Adipocyte (in vitro differentiated cells): ENCODE results near the gene CAMK2B.
A peak's percentile ranks its signal among the peaks of the same experiment; 100 is the strongest.

ENCODE experiments used
- DNase-seq: peaks from one replicate; pipeline ENCODE4 v3.0.0-alpha.2; 2015; ENCODE audit warnings: low read depth
- H3K27me3 ChIP-seq: replicated peaks from 2 replicates; pipeline ENCODE4 v1.7.0; 2013; ENCODE audit warnings: mild to moderate bottlenecking, low read length, moderate library complexity; ENCODE audit not compliant: control insufficient read depth, insufficient read depth
- H3K36me3 ChIP-seq: 2 replicates; pipeline ENCODE4 v1.7.0; 2013; ENCODE audit warnings: low read length, mild to moderate bottlenecking, moderate library complexity; ENCODE audit not compliant: control insufficient read depth, insufficient read depth, severe bottlenecking
- H3K4me1 ChIP-seq: 2 replicates; pipeline ENCODE4 v1.7.0; 2013; ENCODE audit warnings: mild to moderate bottlenecking, low read length, moderate library complexity; ENCODE audit not compliant: control insufficient read depth, insufficient read depth
- H3K4me3 ChIP-seq: 2 replicates; pipeline ENCODE4 v1.7.0; 2013; ENCODE audit warnings: mild to moderate bottlenecking, low read length, moderate library complexity
- H3K9ac ChIP-seq: 2 replicates; pipeline ENCODE4 v1.7.0; 2013; ENCODE audit warnings: mild to moderate bottlenecking, low read length, moderate library complexity
- H3K9me3 ChIP-seq: 2 replicates; pipeline ENCODE4 v1.7.0; 2013; ENCODE audit warnings: mild to moderate bottlenecking, low read length, moderate library complexity; ENCODE audit not compliant: control insufficient read depth

The CAMK2B gene

GRCh38 chr7:44320794-44321371 is 4.5 kb downstream of the CAMK2B start:
- no peak for DNase-seq
- no peak overlapping the region for H3K4me3 ChIP-seq
- H3K36me3 ChIP-seq: no peaks in the 10 kb centered on the region
- peaks cover 3% of the 10 kb centered on the region for H3K27me3 ChIP-seq
- no peaks in the 10 kb centered on the region for H3K9me3 ChIP-seq
- peaks cover 3% of the 10 kb centered on the region for H3K4me1 ChIP-seq
- no peak overlapping the region for H3K9ac ChIP-seq

GRCh38 chr7:44320141-44320540 is 5.3 kb downstream of the CAMK2B start:
- Histone ChIP-seq H3K27me3 (peaks cover 3% of the 10 kb centered on the region), H3K9ac (no peak overlapping the region), H3K36me3 (no peaks in the 10 kb centered on the region), H3K9me3 (peaks cover 3% of the 10 kb centered on the region), H3K4me3 (no peak overlapping the region), H3K4me1 (peaks cover 3% of the 10 kb centered on the region)
- no peak for DNase-seq

DNA sequence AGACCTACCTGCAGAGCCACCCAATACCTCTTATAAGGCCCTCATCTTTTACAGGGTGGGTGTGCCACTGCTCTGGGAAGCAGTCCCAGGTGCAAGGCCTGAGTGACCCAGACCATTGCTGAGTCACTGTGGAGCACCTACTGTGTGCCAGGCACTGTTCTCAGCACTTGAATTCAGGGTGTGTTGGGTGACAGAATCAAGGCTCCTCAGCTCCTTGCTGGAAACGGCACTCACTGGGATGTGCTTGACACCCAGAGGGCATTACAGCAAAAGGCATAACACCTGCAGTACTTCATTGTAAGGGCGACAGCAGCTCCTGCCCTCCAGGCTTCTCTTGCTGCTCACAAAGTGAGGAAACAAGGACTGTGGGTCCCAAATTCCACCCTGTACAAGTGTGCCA is 7.1 kb downstream of the CAMK2B start:
- no peak overlapping the region for H3K9ac ChIP-seq
- no peak for DNase-seq
- H3K4me1 ChIP-seq: peaks cover 3% of the 10 kb centered on the region
- H3K36me3 ChIP-seq: no peaks in the 10 kb centered on the region
- H3K4me3 ChIP-seq: no peak overlapping the region
- H3K27me3 ChIP-seq: peaks cover 3% of the 10 kb centered on the region
- H3K9me3 ChIP-seq: peaks cover 9% of the 10 kb centered on the region

- DNase-seq: no peak
- no peaks in the 10 kb centered on the region for H3K4me1 ChIP-seq
- H3K9me3 ChIP-seq: peaks cover 9% of the 10 kb centered on the region
- H3K36me3 ChIP-seq: no peaks in the 10 kb centered on the region
- H3K9ac ChIP-seq: no peak overlapping the region
- H3K4me3 ChIP-seq: no peak overlapping the region
- H3K27me3 ChIP-seq: peaks cover 3% of the 10 kb centered on the region
These were observed 10.0 kb downstream of the CAMK2B start for GRCh38 chr7:44315301-44315903.

GRCh38 chr7:44313621-44314031 is 11.8 kb downstream of the CAMK2B start:
- H3K9ac ChIP-seq: no peak overlapping the region

GRCh38 chr7:44313016-44313415 is 12.4 kb downstream of the CAMK2B start:
- Histone ChIP-seq H3K4me3 (no peak overlapping the region), H3K9me3 (peaks cover 9% of the 10 kb centered on the region), H3K4me1 (peaks cover 4% of the 10 kb centered on the region), H3K36me3 (no peaks in the 10 kb centered on the region), H3K27me3 (no peaks in the 10 kb centered on the region), H3K9ac (no peak overlapping the region)
- DNase-seq: no peak

More at GRCh38 chr7:44313621-44314031, 11.8 kb downstream of the CAMK2B start:
- no peaks in the 10 kb centered on the region for H3K36me3 ChIP-seq
- peaks cover 9% of the 10 kb centered on the region for H3K9me3 ChIP-seq
- peaks cover 4% of the 10 kb centered on the region for H3K4me1 ChIP-seq
- H3K4me3 ChIP-seq: no peak overlapping the region
- no peak for DNase-seq
- H3K27me3 ChIP-seq: peaks cover 3% of the 10 kb centered on the region

GRCh38 chr7:44311561-44312495 is 13.6 kb downstream of the CAMK2B start:
- no peak overlapping the region for H3K4me3 ChIP-seq
- no peaks in the 10 kb centered on the region for H3K36me3 ChIP-seq
- H3K9me3 ChIP-seq: peaks cover 9% of the 10 kb centered on the region
- H3K4me1 ChIP-seq: peaks cover 4% of the 10 kb centered on the region
- H3K27me3 ChIP-seq: no peaks in the 10 kb centered on the region
- H3K9ac ChIP-seq: no peak overlapping the region
- DNase-seq: no peak

- Histone ChIP-seq H3K36me3 (no peaks in the 10 kb centered on the region), H3K4me1 (peaks cover 4% of the 10 kb centered on the region), H3K9me3 (peaks cover 8% of the 10 kb centered on the region), H3K9ac (peak overlapping the region; percentile 79), H3K27me3 (no peaks in the 10 kb centered on the region), H3K4me3 (peak overlapping the region; percentile 67)
- no peak for DNase-seq
These were observed 15.1 kb downstream of the CAMK2B start for GRCh38 chr7:44310221-44310848.

- H3K4me1 ChIP-seq: peaks cover 4% of the 10 kb centered on the region
- H3K9ac ChIP-seq: peak overlapping the region; percentile 79
- DNase-seq: peak; percentile 75
- H3K27me3 ChIP-seq: no peaks in the 10 kb centered on the region
- H3K36me3 ChIP-seq: no peaks in the 10 kb centered on the region
- H3K9me3 ChIP-seq: peaks cover 4% of the 10 kb centered on the region
- peak overlapping the region; percentile 67 for H3K4me3 ChIP-seq
These were observed 15.9 kb downstream of the CAMK2B start for GRCh38 chr7:44309271-44310091.

- H3K27me3 ChIP-seq: no peaks in the 10 kb centered on the region
- H3K9ac ChIP-seq: no peak overlapping the region
- H3K4me3 ChIP-seq: no peak overlapping the region
- DNase-seq: no peak
- H3K9me3 ChIP-seq: no peaks in the 10 kb centered on the region
- H3K4me1 ChIP-seq: peaks cover 4% of the 10 kb centered on the region
- no peaks in the 10 kb centered on the region for H3K36me3 ChIP-seq
These were observed 16.7 kb downstream of the CAMK2B start for GRCh38 chr7:44308596-44309270.
